Spleen (tissue), 11 donors: ENCODE measurements around the gene SPDYE4. TPM values are rescaled to one million over a fixed set of nuclear protein-coding genes. Genes with fewer than 3 reads are reported as not detected.

Experiments
- DNase-seq: peaks from one replicate; pipeline ENCODE4 v3.0.0-alpha.2; 2020
- H3K27ac ChIP-seq, 8 donors: fragments of 200-600 bp; sonication (generic) in 7 of 8; 1 replicate in 4 of 8; 2 replicates in 4 of 8; pipeline versions ENCODE4 v1.5.0 to v1.8.0; 2016 to 2021; ENCODE audit warnings: inconsistent platforms in 4 of 8, mild to moderate bottlenecking in 4 of 8, moderate library complexity in 1 of 8
- H3K27me3 ChIP-seq, 7 donors: fragments of 200-600 bp; sonication (generic) in 6 of 7; replicated peaks in 1 of 7; 1 replicate in 4 of 7; 2 replicates in 3 of 7; pipeline versions ENCODE4 v1.5.0 to v1.8.0; 2016 to 2021; ENCODE audit warnings: inconsistent platforms in 3 of 7, mild to moderate bottlenecking in 1 of 7
- H3K36me3 ChIP-seq, 6 donors: fragments of 200-600 bp; sonication (generic) in 5 of 6; 1 replicate in 4 of 6; 2 replicates in 2 of 6; pipeline versions ENCODE4 v1.5.0 to v1.8.0; 2016 to 2021; ENCODE audit warnings: inconsistent platforms in 2 of 6
- H3K4me1 ChIP-seq, 6 donors: fragments of 200-600 bp; sonication (generic) in 5 of 6; 1 replicate in 3 of 6; 2 replicates in 3 of 6; pipeline versions ENCODE4 v1.5.0 to v1.8.0; 2016 to 2021; ENCODE audit warnings: inconsistent platforms in 3 of 6
- H3K4me3 ChIP-seq, 8 donors: fragments of 200-600 bp; sonication (generic) in 7 of 8; 1 replicate in 4 of 8; 2 replicates in 4 of 8; pipeline versions ENCODE4 v1.5.0 to v1.8.0; 2016 to 2021; ENCODE audit warnings: inconsistent platforms in 4 of 8, mild to moderate bottlenecking in 4 of 8, moderate library complexity in 2 of 8
- H3K9me3 ChIP-seq, 8 donors: fragments of 200-600 bp; sonication (generic) in 7 of 8; 1 replicate in 4 of 8; 2 replicates in 4 of 8; pipeline versions ENCODE4 v1.5.0 to v1.8.0; 2016 to 2021; ENCODE audit warnings: inconsistent platforms in 4 of 8
- POLR2A ChIP-seq, 3 donors: fragments of 450-650 bp; IDR thresholded peaks; one replicate each; pipeline ENCODE4 v1.5.1; 2017; ENCODE audit warnings: antibody characterized with exemption in 3 of 3, mild to moderate bottlenecking in 1 of 3
- POLR2AphosphoS5 ChIP-seq, 3 donors: sonication (generic); formaldehyde crosslinking; IDR thresholded peaks; one replicate each; pipeline ENCODE4 v1.5.1; 2017; ENCODE audit warnings: antibody characterized with exemption in 3 of 3
- WGBS, 5 donors: extraction: QIAGEN DNeasy Blood & Tissue Kit in 3 of 5; methylation state at CpG; one replicate each; pipeline versions ENCODE4 v1.1.5 to v1.1.7; 2013 to 2018; 5-methylcytosine and 5-hydroxymethylcytosine counted together
- intact Hi-C: fragments of 100-400 bp; cut with DNase I; formaldehyde crosslinking; loops from one replicate; pipeline ENCODE4 v1.15.0; 2023; ENCODE audit warnings: low total_unique reads
- polyA plus RNA-seq, 3 donors: library from polyadenylated mRNA; stranded (reverse); fragments of 200-250 nt; gene quantifications; one replicate each; pipeline ENCODE4 v1.2.1, GENCODE V29; 2013
- total RNA-seq, 7 donors: library from RNA; depleted of rRNA in 3 of 7; stranded (reverse); fragments of >200 nt in 3 of 7; fragmentation: NEBNext Ultra II Directional in 4 of 7; extraction: Animal tissue kit (Norgen Biotek cat#: 25700) in 4 of 7; gene quantifications; one replicate each; pipeline versions ENCODE4 v1.1.0 to v1.2.1, GENCODE V29; 2016 to 2021
- TF ChIP-seq, protein P1 (sequence below), 11 experiments: fragments of 200-600 bp in 7 of 11; fragments of 450-650 bp in 4 of 11; sonication (generic) in 4 of 11; IDR thresholded peaks in 8 of 11; conservative IDR thresholded peaks in 3 of 11; 1 replicate in 7 of 11; 2 replicates in 4 of 11; pipeline versions ENCODE4 v1.4.0 to v1.8.0; 2016 to 2021; ENCODE audit warnings: antibody characterized with exemption in 11 of 11, inconsistent platforms in 4 of 11, mild to moderate bottlenecking in 1 of 11
- donor health status: healthy with polysubstance abuse.
- donor health status: DM: no; HTN: no; CAD: no; lungs with moderate emphysema.
- donor health status: DM: no; HTN: no; CAD: no.
- donor health status: Bipolar disorder and iron deficiency.
- donor health status: healthy.
- donor health status: DM: no; HTN: no; CAD: no.
- donor health status: DM: yes; HTN: yes; CAD: no.

The SPDYE4 gene
- total and polyA plus RNA-seq, 10 donors = not detected

DNA sequence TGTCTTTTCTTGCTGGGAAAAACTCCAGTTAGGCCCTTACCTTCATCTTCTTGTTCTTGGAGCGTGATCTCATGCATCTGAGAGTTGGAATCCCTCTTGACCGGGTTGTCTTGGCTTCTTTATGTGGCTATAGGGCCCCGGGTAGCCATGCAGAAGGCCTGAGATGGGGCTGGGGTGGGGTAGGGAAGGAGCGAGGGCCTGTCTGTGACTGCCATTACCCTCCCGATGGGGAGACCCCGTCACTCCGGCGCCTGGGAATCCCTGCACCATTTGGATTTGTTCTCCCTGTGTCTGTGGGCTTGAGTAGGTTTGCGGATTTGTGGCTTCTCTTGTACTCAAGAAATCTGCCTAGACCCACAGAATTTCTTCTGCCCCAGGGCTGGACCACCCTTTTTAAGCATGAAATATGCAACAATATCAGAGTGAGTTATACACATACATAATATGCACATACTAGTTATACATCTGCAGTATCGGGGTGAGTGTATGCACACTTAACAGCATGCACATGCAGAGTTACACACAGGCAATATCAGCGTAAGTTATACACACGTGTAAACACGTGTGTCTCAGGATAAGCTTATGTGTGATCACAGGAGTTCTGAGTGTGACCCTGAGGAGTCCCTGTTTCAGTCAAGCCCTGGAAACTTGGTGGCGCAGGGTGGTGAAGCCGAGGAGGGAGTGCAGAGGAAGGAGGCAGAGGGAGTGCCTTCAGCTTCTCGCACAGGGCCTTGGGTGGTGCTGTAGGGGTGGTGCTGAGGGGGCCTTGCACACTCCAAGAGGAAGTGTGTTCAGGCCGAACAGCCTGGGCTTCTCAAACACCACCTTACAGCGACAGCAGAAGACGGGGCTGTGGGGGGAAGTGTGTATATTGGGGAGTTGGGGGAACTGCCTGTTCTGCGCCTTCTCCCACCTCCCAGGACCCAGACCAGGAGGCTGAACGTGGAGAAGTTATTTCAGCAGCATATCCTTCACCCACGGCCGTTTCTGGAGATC is 32.2 kb downstream of the SPDYE4 start:
- Histone ChIP-seq H3K36me3 (no peaks in the 10 kb centered on the region), H3K4me1 (peaks cover 0 to 3% (median 0%) of the 10 kb centered on the region in 6 donors), H3K4me3 (no peak overlapping the region), H3K9me3 (no peaks in the 10 kb centered on the region), H3K27ac (no peak overlapping the region), H3K27me3 (peaks cover 0 to 33% (median 0%) of the 10 kb centered on the region in 7 donors)
- no peak for TF ChIP-seq POLR2AphosphoS5 (IDR thresholded peaks at IDR 0.05)
- TF ChIP-seq, protein P1, sequence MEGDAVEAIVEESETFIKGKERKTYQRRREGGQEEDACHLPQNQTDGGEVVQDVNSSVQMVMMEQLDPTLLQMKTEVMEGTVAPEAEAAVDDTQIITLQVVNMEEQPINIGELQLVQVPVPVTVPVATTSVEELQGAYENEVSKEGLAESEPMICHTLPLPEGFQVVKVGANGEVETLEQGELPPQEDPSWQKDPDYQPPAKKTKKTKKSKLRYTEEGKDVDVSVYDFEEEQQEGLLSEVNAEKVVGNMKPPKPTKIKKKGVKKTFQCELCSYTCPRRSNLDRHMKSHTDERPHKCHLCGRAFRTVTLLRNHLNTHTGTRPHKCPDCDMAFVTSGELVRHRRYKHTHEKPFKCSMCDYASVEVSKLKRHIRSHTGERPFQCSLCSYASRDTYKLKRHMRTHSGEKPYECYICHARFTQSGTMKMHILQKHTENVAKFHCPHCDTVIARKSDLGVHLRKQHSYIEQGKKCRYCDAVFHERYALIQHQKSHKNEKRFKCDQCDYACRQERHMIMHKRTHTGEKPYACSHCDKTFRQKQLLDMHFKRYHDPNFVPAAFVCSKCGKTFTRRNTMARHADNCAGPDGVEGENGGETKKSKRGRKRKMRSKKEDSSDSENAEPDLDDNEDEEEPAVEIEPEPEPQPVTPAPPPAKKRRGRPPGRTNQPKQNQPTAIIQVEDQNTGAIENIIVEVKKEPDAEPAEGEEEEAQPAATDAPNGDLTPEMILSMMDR (IDR thresholded peaks at IDR 0.05 in 8 of 11, conservative IDR thresholded peaks at IDR 0.05 in 3 of 11) = no peak
- TF ChIP-seq POLR2A (IDR thresholded peaks at IDR 0.05) = no peak
- DNase-seq = no peak
- 56 to 70% (median 63%) methylated on average over 18 to 23 of the region's 23 CpGs for WGBS, 5 donors
- intact Hi-C loops = no loop called here

DNA sequence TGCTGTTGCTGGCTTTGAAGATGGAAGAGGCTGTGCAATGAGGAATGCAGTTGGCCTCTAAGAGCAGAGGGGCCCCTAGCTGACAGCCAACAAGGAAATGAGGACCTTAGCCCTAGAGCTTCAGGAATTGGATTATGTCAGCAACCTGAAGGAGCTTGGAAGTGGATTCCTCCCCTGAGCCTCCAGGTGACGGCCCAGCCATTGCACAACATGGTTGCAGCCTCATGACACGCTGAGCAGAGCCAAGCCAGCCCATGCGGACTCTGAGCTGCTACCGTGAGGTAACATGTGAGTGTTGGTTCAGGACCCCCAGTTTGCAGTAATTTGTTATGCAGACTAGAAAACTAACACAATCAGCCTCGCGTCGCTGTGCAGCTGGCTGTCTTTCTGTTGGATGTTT is 33.9 kb downstream of the SPDYE4 start:
- TF ChIP-seq POLR2AphosphoS5 (IDR thresholded peaks at IDR 0.05) = no peak
- TF ChIP-seq, protein P1 (IDR thresholded peaks at IDR 0.05 in 8 of 11, conservative IDR thresholded peaks at IDR 0.05 in 3 of 11) = no peak
- TF ChIP-seq POLR2A (IDR thresholded peaks at IDR 0.05) = no peak
- Histone ChIP-seq H3K27me3 (peaks cover 0 to 21% (median 0%) of the 10 kb centered on the region in 7 donors), H3K4me3 (no peak overlapping the region), H3K4me1 (peaks cover 0 to 3% (median 0%) of the 10 kb centered on the region in 6 donors), H3K36me3 (no peaks in the 10 kb centered on the region), H3K9me3 (no peaks in the 10 kb centered on the region), H3K27ac (no peak overlapping the region)
- no peak for DNase-seq
- intact Hi-C loops = no loop called here
- WGBS, 5 donors = 83 to 97% (median 89%) methylated on average over 6 to 7 of the region's 7 CpGs

GRCh38 chr17:8720596-8720995 is 37.8 kb downstream of the SPDYE4 start:
- intact Hi-C loops = no loop called here
- peak; percentile 12 for DNase-seq
- 82 to 97% (median 86%) methylated on average over 9 of the region's 9 CpGs for WGBS, 5 donors
- Histone ChIP-seq H3K4me1 (no peaks in the 10 kb centered on the region), H3K36me3 (no peaks in the 10 kb centered on the region), H3K27me3 (peaks cover 0 to 40% (median 7%) of the 10 kb centered on the region in 7 donors), H3K9me3 (no peaks in the 10 kb centered on the region), H3K4me3 (no peak overlapping the region), H3K27ac (no peak overlapping the region)
- TF ChIP-seq POLR2AphosphoS5 (IDR thresholded peaks at IDR 0.05) (no peak), POLR2A (IDR thresholded peaks at IDR 0.05) (no peak)
- TF ChIP-seq, protein P1 (IDR thresholded peaks at IDR 0.05 in 8 of 11, conservative IDR thresholded peaks at IDR 0.05 in 3 of 11) = no peak
